RWPE1 (cell line): ENCODE data around the gene ESRP2.

Experiments used
- CTCF ChIA-PET: fragments of 350-600 bp; sonication (Branson Sonifier 250); formaldehyde crosslinking; extraction: SDS; loops from one replicate; lab custom pipeline; 2021; lab: Yijun Ruan, JAX
- POLR2A ChIA-PET: fragments of 400-600 bp; formaldehyde crosslinking; extraction: SDS; loops from one replicate; lab custom pipeline; 2020; ENCODE audit warnings: antibody characterized with exemption; ENCODE audit not compliant: low non-redundant PET; lab: Yijun Ruan, JAX
- DNase-seq: peaks from one replicate; pipeline ENCODE4 v3.0.0; 2012; ENCODE audit warnings: low spot score
- H3K27ac ChIP-seq: fragments of 450-650 bp; 2 replicates; pipeline ENCODE4 v1.5.1; 2017
- TF ChIP-seq, protein P1 (sequence below): fragments of 450-650 bp; conservative IDR thresholded peaks from 2 replicates; pipeline ENCODE4 v1.5.1; 2017; ENCODE audit warnings: low read depth, mild to moderate bottlenecking

Gene ESRP2

DNA sequence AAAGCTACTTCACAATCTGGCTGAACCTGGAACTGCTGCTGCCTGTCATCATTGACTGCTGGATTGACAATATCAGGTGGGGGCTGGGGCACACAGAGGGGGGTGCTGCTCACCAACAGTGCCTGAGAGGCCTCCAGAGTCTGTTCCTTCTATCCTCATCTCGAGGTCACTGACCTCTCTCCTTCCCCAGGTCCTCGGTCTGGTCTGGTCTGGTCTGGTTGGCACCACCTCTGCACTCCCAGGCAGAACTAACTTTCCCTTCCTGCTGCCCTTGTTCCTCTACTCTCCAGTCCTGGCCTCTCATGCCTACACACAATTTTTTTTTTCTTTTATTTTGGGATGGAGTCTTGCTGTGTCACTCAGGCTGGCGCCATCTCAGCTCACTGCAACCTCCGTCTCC lies 13.4 kb upstream of the ESRP2 start:
- peak overlapping the region; percentile 25 for H3K27ac ChIP-seq
- ChIA-PET POLR2A (interaction anchor here (0.7 kb wide), 1 partner anchor 939 kb away, joined by 6 read pairs; no protein-coding TSS in a partner anchor), CTCF (interaction anchor here (0.6 to 0.8 kb wide), 2 partner anchors 14 to 80 kb away, joined by 3 to 4 read pairs; no protein-coding TSS in a partner anchor)
- TF ChIP-seq, protein P1, sequence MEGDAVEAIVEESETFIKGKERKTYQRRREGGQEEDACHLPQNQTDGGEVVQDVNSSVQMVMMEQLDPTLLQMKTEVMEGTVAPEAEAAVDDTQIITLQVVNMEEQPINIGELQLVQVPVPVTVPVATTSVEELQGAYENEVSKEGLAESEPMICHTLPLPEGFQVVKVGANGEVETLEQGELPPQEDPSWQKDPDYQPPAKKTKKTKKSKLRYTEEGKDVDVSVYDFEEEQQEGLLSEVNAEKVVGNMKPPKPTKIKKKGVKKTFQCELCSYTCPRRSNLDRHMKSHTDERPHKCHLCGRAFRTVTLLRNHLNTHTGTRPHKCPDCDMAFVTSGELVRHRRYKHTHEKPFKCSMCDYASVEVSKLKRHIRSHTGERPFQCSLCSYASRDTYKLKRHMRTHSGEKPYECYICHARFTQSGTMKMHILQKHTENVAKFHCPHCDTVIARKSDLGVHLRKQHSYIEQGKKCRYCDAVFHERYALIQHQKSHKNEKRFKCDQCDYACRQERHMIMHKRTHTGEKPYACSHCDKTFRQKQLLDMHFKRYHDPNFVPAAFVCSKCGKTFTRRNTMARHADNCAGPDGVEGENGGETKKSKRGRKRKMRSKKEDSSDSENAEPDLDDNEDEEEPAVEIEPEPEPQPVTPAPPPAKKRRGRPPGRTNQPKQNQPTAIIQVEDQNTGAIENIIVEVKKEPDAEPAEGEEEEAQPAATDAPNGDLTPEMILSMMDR: no peak
- DNase-seq: no peak

DNA sequence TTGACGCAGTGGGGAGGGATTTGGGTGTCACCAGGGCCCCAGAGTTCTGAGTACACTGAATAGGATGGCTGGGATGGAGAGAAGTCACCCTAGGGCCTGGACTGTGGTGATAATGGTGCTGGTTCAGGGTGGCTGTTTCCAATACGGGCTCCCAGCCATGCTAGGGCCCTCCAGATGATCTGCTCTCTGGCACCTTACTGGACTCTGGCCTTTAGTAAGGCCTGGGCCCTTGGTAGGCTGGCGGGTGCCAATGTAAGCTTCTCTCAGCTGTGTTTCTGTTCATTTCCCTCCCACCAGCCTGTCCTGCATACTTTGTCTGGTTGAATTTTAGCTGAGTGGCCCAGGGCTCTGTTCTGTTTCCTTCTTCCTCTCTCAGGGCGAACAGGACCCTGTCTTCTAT lies 12.0 kb upstream of the ESRP2 start:
- TF ChIP-seq, protein P1: no peak
- ChIA-PET POLR2A (interaction anchor here (0.7 kb wide), 1 partner anchor 17 kb away, joined by 3 read pairs; the partner anchor contains the start of gene SLC7A6), CTCF (interaction anchor here (0.5 to 1.1 kb wide), 4 partner anchors 13 to 1540 kb away, joined by 3 read pairs; no protein-coding TSS in a partner anchor)

DNA sequence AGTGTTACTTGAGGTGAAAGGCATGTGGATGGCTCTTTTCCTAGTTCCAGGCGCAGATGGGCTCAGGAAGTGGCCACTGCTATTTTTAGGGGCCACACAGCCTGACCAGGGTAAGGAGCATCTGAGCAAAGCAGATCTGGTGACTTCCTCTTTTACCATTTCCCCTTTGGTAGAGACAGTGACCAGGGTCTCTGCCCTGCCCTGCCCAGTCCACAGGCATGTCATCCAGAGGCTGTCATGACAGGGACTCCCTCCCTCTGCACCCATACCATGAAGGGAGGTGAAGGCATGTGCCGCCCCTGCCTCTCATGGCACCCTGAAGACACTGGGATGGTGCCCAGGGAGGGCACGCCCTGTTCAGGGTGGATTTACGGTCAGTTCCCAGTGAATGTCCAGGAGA lies 11.5 kb upstream of the ESRP2 start:
- POLR2A ChIA-PET: no interaction called here
- CTCF ChIA-PET: interaction anchor here (0.7 to 1.1 kb wide), 2 partner anchors 14 to 82 kb away, joined by 3 read pairs; no protein-coding TSS in a partner anchor
- no peak for DNase-seq
- TF ChIP-seq, protein P1: no peak
- peak overlapping the region; percentile 68 for H3K27ac ChIP-seq

More for the DNA sequence above, 12.0 kb upstream of the ESRP2 start:
- DNase-seq: no peak
- H3K27ac ChIP-seq: peak overlapping the region; percentile 68

DNA sequence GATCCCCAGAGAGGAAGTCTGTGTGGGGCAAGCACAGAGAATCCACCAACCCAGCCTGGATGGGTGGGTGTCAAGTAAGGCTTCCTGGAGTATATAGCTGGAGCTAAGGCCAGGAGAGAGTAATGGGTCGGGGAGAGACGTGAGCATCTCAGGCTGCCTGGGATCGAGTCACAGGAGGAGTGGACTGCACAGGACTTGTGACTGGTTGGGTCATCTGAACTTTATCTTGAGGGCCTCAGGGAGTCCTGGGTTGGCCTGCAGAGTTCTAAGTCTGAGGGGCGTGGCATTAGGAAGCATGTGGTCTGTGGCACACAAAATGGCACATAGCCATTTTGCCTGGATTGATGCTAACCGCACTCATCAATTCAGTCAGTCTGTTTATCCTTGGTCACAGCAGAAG lies 10.7 kb upstream of the ESRP2 start:
- TF ChIP-seq, protein P1: no peak
- ChIA-PET CTCF (interaction anchor here (0.6 kb wide), 1 partner anchor 559 kb away, joined by 6 read pairs; no protein-coding TSS in a partner anchor), POLR2A (no interaction called here)
- H3K27ac ChIP-seq: peak overlapping the region; percentile 68
- DNase-seq: no peak

DNA sequence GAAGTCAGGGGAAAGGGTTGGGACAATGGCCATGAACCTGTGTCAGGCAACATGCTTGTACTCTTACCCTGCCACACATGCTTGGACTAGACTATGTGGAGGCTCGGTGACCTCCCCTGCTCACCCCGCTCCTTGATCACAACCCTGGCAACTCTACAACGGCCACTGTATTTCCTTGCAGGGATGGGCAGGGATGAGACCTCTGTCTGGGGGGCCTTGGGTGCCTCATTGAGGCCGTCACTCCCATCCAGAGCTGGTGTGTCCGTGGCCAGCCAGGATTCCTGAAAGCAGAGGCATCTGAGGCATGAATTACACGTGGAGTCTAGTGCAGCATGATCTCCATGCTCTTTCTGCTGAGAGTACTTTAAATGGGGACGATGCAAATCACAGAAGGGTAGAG lies 10.2 kb upstream of the ESRP2 start:
- TF ChIP-seq, protein P1: no peak
- POLR2A ChIA-PET: no interaction called here
- CTCF ChIA-PET: interaction anchor here (0.6 to 1.6 kb wide), 3 partner anchors 18 to 560 kb away, joined by 3 to 8 read pairs (median 6); partner anchors contain the start of gene SLC7A6
- H3K27ac ChIP-seq: peak overlapping the region; percentile 68
- DNase-seq: no peak

DNA sequence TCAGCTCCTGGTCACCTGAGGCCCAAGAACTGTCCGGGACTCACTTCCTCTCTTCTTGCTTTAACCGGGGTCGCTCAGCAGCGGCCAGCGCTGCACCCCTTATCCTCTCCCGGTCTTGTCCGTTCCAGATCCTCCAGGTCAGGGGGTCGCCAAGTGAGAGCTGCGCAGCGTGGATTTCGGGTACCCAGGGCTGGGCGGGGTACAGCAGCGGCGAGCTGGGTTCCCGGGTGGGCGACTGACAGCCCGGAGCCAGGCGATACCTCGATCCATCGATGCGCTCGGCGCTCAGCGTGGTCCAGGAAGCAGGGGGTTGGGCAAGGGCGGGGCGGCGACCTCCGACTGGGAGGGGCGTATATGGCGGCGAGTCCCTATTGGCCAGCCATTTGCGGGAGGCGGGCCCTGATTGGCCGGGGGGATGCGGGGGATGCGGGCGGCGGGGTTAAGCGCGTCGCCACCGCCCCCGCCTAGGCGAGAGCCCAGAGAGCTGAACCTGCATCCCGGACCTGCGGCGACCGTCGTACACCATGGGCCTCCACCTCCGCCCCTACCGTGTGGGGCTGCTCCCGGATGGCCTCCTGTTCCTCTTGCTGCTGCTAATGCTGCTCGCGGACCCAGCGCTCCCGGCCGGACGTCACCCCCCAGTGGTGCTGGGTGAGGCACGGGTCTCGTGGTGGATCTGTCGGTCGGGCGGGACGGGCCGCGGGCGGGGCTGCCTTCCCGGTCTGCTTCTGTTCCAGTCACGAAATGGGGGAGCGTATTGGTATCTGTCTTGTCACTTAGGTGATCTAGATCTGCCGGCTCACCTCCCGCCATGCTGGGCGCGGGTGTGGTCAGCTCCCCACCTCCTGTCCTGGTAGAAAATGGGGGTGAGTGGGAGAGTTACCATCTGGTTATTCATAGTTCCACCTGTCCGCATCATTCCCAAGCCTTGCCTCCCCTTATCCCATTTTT lies 9.3 kb upstream of the ESRP2 start, which contains the start of gene PLA2G15:
Gene PLA2G15 (plus strand): TSS at position 471 of the 951 bp plus-strand sequence. CDS start 54 bp downstream, at position 525.
- peak within 1 kb of the TSS; percentile 68 for H3K27ac ChIP-seq
- TF ChIP-seq, protein P1: no peak
- ChIA-PET POLR2A (interaction anchor here (0.6 to 1.1 kb wide), 2 partner anchors 15 to 19 kb away, joined by 3 to 4 read pairs; partner anchors contain the start of gene SLC7A6), CTCF (interaction anchor here (1.1 to 2.1 kb wide), 3 partner anchors 16 to 84 kb away, joined by 3 to 9 read pairs (median 8); partner anchors contain the start of gene SLC7A6)
- peak; percentile 97 for DNase-seq
